H1 (cell line): ENCODE measurements around the gene RASL10A.

Experiments used
- CTCF ChIP-seq, 3 experiments: IDR thresholded peaks; 1 replicate in 2 of 3; 2 replicates in 1 of 3; pipeline versions ENCODE4 v1.5.1 to v1.6.1; 2011; ENCODE audit warnings: low read length in 3 of 3, mild to moderate bottlenecking in 3 of 3, inconsistent platforms in 2 of 3, low read depth in 1 of 3, moderate library complexity in 1 of 3; ENCODE audit not compliant: insufficient read depth in 1 of 3; ENCODE audit errors: control extremely low read depth in 1 of 3
- YY1 ChIP-seq: IDR thresholded peaks from 2 replicates; pipeline ENCODE4 v1.6.1; 2011; ENCODE audit warnings: low read depth, mild to moderate bottlenecking, low read length

- TF ChIP-seq YY1 (no peak), CTCF (IDR thresholded peaks at IDR 0.05; ENCODE audit: control extremely low read depth in 1 of 3, insufficient read depth in 1 of 3, low read depth in 1 of 3, low read length in 3 of 3) (no peak)
Observed at GRCh38 chr22:29292379-29292778, 23.1 kb downstream of the RASL10A start.
